Osteocyte (in vitro differentiated cells): Measurements from ENCODE around the gene LYSET. TPM values are rescaled to one million over a fixed set of nuclear protein-coding genes. Genes with fewer than 3 reads are reported as not detected.

Experiments
- DNase-seq: peaks from one replicate; pipeline ENCODE4 v3.0.0; 2021; ENCODE audit warnings: mixed read lengths; ENCODE audit not compliant: unreplicated experiment; ENCODE audit errors: extremely low spot score
- H3K27ac Mint-ChIP-seq: one replicate; pipeline ENCODE4 v1.8.0; 2021; ENCODE audit warnings: mild to moderate bottlenecking, mixed read lengths; ENCODE audit not compliant: unreplicated experiment
- H3K27me3 Mint-ChIP-seq: one replicate; pipeline ENCODE4 v1.8.0; 2021; ENCODE audit warnings: mixed read lengths; ENCODE audit not compliant: unreplicated experiment
- H3K36me3 Mint-ChIP-seq: one replicate; pipeline ENCODE4 v1.8.0; 2021; ENCODE audit warnings: mixed read lengths; ENCODE audit not compliant: unreplicated experiment
- H3K4me1 Mint-ChIP-seq: one replicate; pipeline ENCODE4 v1.8.0; 2021; ENCODE audit warnings: mixed read lengths; ENCODE audit not compliant: unreplicated experiment
- H3K4me3 Mint-ChIP-seq: one replicate; pipeline ENCODE4 v1.8.0; 2021; ENCODE audit warnings: mild to moderate bottlenecking, moderate library complexity, mixed read lengths; ENCODE audit not compliant: unreplicated experiment
- H3K9me3 Mint-ChIP-seq: one replicate; pipeline ENCODE4 v1.8.0; 2021; ENCODE audit warnings: mixed read lengths; ENCODE audit not compliant: unreplicated experiment
- CTCF ChIP-seq: fragments of 200-600 bp; sonication (generic); IDR thresholded peaks from 2 replicates; pipeline ENCODE4 v1.5.0; 2021; ENCODE audit warnings: antibody characterized with exemption, mild to moderate bottlenecking, moderate library complexity
- total RNA-seq: library from RNA; stranded (reverse); gene quantifications from 2 replicates; pipeline ENCODE4 v1.2.1, GENCODE V29; 2021

Gene LYSET
- total RNA-seq, 1 donor from 2014 or later = 23.1 TPM

- H3K27me3 Mint-ChIP-seq = peaks cover 9% of the 10 kb centered on the region
- no peaks in the 10 kb centered on the region for H3K36me3 Mint-ChIP-seq
- no peak for TF ChIP-seq CTCF
- H3K9me3 Mint-ChIP-seq = no peaks in the 10 kb centered on the region
- DNase-seq = no peak
- H3K27ac Mint-ChIP-seq = no peak overlapping the region
- H3K4me3 Mint-ChIP-seq = no peak overlapping the region
- peaks cover 1% of the 10 kb centered on the region for H3K4me1 Mint-ChIP-seq
Measured at GRCh38 chr14:93175492-93175891, 9.6 kb upstream of the LYSET start.

GRCh38 chr14:93183596-93184317 is 1.4 kb upstream of the LYSET start:
- Mint-ChIP-seq H3K27me3 (no peaks in the 10 kb centered on the region), H3K4me1 (peaks cover 20% of the 10 kb centered on the region), H3K36me3 (peaks cover 9% of the 10 kb centered on the region), H3K9me3 (no peaks in the 10 kb centered on the region), H3K27ac (peak overlapping the region; percentile 57), H3K4me3 (peak overlapping the region; percentile 76)
- no peak for TF ChIP-seq CTCF
- no peak for DNase-seq

- Mint-ChIP-seq H3K36me3 (peaks cover 9% of the 10 kb centered on the region), H3K4me3 (peak overlapping the region; percentile 84), H3K27me3 (no peaks in the 10 kb centered on the region), H3K9me3 (no peaks in the 10 kb centered on the region), H3K4me1 (peaks cover 20% of the 10 kb centered on the region), H3K27ac (peak overlapping the region; percentile 90)
- TF ChIP-seq CTCF = no peak
- DNase-seq = no peak
Measured at GRCh38 chr14:93185349-93185720, 218 bp downstream of the LYSET start.

GRCh38 chr14:93186466-93186865 is 1.3 kb downstream of the LYSET start:
- Mint-ChIP-seq H3K9me3 (no peaks in the 10 kb centered on the region), H3K27ac (no peak overlapping the region), H3K27me3 (no peaks in the 10 kb centered on the region), H3K4me1 (peaks cover 20% of the 10 kb centered on the region), H3K36me3 (peaks cover 9% of the 10 kb centered on the region), H3K4me3 (peak overlapping the region; percentile 59)
- no peak for TF ChIP-seq CTCF
- no peak for DNase-seq

- Mint-ChIP-seq H3K36me3 (peaks cover 6% of the 10 kb centered on the region), H3K27me3 (no peaks in the 10 kb centered on the region), H3K4me1 (peaks cover 20% of the 10 kb centered on the region), H3K27ac (no peak overlapping the region), H3K4me3 (no peak overlapping the region), H3K9me3 (no peaks in the 10 kb centered on the region)
- no peak for DNase-seq
- TF ChIP-seq CTCF = no peak
Measured at GRCh38 chr14:93186956-93187355, 1.8 kb downstream of the LYSET start.
